Epithelial cell of esophagus (primary cell): Measurements from ENCODE around the gene CHMP6.

Source experiments
- DNase-seq: peaks from one replicate; pipeline ENCODE4 v3.0.0; 2010; ENCODE audit warnings: low read depth
- H3K4me3 ChIP-seq: 2 replicates; pipeline ENCODE4 v1.5.1; 2011; ENCODE audit warnings: mild to moderate bottlenecking, low read length, control low read depth
- TF ChIP-seq, protein P1 (sequence below): IDR thresholded peaks from 2 replicates; pipeline ENCODE4 v1.5.1; 2011; ENCODE audit warnings: low read depth, mild to moderate bottlenecking, low read length, control low read depth, inconsistent platforms; ENCODE audit not compliant: insufficient read depth; ENCODE audit errors: missing control alignments

CHMP6 gene

DNA sequence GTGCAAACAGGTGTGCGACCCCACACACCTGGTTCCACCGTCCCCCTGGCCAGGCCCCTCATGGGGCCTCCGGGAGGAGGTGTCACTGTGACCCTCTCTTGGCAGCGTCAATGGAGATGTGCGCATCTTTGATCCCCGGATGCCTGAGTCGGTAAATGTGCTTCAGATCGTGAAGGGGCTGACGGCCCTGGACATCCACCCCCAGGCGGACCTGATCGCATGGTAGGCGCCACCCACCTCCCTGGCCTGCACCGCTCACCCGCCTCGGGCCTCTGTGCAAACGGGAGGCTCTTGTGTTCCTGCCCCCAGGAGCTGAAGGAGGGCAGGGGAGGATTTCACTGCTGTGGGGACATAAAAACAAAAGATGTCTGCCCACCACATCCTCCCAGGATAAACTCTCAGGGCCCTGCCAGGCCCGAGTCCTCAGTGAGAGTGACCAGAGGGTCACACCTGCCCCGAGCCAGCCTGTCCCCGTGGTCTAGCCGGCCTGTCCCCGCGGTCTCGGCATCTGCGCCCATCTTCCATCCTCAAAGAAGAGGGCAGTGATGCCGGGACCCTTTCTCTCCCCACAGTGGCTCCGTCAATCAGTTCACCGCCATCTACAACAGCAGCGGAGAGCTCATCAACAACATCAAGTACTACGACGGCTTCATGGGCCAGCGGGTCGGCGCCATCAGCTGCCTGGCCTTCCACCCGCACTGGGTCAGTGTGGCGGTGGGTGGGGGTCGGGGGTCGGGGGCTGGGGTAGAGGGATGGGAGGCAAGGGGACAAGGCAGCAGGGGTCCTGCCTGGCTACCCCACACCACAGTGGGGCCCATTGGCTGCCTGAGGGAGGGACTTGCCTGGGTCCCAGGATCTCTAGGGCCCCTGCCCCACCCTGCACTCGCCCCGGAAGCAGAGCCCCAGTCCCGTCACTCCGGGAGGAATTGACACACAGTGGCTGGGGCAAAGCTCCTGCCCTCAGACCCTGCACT, 29.0 kb upstream of the CHMP6 start:
- no peak for DNase-seq
- no peak overlapping the region for H3K4me3 ChIP-seq
- TF ChIP-seq, protein P1, sequence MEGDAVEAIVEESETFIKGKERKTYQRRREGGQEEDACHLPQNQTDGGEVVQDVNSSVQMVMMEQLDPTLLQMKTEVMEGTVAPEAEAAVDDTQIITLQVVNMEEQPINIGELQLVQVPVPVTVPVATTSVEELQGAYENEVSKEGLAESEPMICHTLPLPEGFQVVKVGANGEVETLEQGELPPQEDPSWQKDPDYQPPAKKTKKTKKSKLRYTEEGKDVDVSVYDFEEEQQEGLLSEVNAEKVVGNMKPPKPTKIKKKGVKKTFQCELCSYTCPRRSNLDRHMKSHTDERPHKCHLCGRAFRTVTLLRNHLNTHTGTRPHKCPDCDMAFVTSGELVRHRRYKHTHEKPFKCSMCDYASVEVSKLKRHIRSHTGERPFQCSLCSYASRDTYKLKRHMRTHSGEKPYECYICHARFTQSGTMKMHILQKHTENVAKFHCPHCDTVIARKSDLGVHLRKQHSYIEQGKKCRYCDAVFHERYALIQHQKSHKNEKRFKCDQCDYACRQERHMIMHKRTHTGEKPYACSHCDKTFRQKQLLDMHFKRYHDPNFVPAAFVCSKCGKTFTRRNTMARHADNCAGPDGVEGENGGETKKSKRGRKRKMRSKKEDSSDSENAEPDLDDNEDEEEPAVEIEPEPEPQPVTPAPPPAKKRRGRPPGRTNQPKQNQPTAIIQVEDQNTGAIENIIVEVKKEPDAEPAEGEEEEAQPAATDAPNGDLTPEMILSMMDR: no peak

DNA sequence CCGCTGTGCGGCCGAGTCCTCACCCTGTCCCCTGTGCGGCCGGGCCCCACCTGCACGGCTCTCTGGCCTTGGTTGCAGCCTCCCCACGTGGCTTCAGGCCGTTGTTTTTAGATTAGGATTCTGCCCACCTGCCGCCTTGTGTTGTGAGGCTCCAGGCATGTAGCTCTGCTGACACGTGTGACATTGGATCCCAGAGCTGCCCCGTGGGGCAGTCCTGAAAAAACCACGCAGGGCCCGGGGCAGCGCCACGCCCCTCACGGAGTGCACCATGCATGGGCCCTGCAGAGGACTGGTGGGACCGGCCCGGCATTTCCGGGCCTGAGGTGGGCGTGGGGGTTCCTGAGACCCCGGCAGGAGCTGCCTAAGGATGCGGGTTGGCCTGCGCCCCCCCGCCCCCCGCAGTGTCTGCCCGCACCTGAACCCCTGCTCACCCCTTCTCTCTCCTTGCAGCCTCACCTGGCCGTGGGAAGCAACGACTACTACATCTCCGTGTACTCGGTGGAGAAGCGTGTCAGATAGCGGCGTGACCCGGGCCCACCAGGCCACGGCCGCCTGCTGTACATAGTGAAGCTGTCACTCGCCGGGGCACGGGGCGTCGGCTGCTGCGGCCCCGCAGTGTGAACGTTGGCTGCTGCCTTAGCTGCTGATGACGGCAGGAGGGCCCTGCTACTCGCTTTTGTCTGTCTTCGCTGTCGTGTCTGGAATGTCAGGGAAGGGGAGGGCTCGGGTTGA, 27.7 kb upstream of the CHMP6 start:
- no peak overlapping the region for H3K4me3 ChIP-seq
- DNase-seq: no peak
- TF ChIP-seq, protein P1: no peak

DNA sequence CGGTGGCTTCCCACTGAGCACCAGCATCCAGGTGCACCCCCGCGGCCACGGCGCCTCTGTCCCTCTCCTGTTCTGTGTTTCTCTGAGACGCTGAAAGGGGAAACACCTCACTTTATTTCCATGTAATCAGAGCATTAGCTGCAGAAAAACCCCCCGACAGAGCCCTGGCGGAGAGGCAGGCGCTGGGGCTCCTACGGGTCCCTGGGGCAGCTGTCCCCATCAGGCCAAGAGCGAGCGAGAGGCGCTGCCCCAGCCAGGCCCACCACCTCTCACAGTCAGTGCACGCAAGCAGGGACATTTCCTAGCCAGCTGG, 27.1 kb upstream of the CHMP6 start:
- no peak overlapping the region for H3K4me3 ChIP-seq
- DNase-seq: no peak
- TF ChIP-seq, protein P1: no peak

DNA sequence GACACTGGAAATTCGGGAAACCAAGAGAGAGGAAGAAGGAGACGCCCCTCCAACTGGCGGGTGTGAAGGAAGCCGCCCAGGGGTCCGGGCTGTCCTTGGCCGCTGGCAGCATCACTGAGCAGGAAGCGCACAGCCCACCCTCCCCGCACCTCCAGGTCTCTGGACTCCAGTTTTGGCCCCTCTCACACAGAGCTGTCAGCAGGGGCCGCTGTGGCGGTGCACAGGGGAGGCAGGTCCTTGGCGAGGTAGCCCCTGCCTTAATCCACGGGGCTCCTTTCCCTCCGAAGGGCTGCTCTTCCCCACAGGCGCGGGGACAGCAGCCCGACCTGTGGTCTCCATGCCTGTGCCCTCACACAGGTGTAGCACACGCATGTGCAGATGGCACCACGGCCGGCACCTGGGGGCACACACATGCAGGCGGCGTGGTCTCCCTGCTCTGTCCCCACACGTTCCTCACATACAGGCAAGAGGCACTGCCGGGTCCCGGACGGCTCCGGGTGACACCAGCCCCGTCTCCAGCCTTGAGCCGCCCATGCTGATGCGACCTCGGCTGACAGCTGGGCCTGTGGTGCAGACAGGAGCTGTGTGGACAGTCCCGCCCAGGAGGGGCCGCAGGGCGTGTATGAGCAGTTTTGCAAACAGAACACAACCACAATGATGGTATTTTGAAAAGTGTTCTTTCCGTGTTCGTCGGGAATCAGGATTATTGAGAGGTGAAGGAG, 26.6 kb upstream of the CHMP6 start:
- H3K4me3 ChIP-seq: no peak overlapping the region
- TF ChIP-seq, protein P1: no peak
- DNase-seq: no peak

DNA sequence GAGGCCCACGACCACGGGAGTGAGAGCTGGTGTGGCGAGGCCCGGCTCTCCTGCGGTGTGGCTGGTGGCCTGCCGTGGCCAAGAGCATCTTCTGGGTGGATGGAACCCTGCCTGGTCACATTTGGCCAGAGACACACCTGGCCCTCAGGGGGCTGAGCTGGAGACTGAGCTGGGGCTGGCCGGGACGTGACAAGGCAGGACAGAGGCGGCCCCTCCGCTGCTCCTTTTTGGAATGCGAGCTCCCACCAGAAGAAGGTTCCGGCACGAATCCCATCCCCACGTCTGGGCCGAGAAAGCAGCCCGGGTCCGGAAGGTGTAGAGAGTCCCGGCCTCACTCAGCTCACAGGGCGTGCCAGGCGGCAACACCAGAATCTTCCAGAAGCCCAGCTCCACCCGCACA, 26.0 kb upstream of the CHMP6 start:
- no peak overlapping the region for H3K4me3 ChIP-seq
- DNase-seq: no peak
- TF ChIP-seq, protein P1: no peak

DNA sequence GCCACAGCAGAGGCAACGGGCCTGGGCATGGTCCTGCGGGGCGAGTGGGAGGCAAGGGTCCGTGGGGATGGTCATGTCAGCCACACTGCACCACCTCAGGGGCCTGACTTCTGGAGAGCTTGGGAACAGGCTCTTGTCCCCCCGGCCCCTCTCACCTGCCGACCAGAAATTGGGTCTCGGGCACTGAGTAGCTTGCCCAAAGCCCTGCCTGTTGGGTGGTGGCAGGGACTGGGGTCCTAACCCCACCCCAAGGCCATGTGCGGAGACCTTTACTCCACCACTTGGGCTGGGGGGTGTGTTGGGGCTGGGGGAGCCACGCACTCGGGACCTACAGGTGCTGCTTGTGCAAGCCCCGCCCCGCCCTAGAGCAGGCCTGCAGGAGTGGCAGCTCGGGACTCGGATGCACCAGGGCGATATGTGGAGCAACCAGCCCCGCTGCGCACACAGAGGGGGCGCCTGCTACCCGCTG, 24.2 kb upstream of the CHMP6 start:
- TF ChIP-seq, protein P1: no peak
- no peak for DNase-seq
- H3K4me3 ChIP-seq: no peak overlapping the region
